Type B pancreatic cell (in vitro differentiated cells): Measurements from ENCODE around the gene LRRC31. TPM values are rescaled to one million over a fixed set of nuclear protein-coding genes. Genes with fewer than 3 reads are reported as not detected.

Experiments
- DNase-seq: peaks from one replicate; pipeline ENCODE4 v3.0.0; 2021; ENCODE audit warnings: mixed read lengths; ENCODE audit not compliant: unreplicated experiment; ENCODE audit errors: extremely low spot score
- H3K27ac Mint-ChIP-seq: 2 replicates; pipeline ENCODE4 v1.8.0; 2021; ENCODE audit warnings: mild to moderate bottlenecking, mixed read lengths
- H3K27me3 Mint-ChIP-seq: 2 replicates; pipeline ENCODE4 v1.8.0; 2021; ENCODE audit warnings: mixed read lengths
- H3K36me3 Mint-ChIP-seq: 2 replicates; pipeline ENCODE4 v1.8.0; 2021; ENCODE audit warnings: mixed read lengths
- H3K4me1 Mint-ChIP-seq: one replicate; pipeline ENCODE4 v1.8.0; 2021; ENCODE audit warnings: mixed read lengths; ENCODE audit not compliant: unreplicated experiment
- H3K4me3 Mint-ChIP-seq: 2 replicates; pipeline ENCODE4 v1.8.0; 2021; ENCODE audit warnings: mild to moderate bottlenecking, mixed read lengths
- H3K9me3 Mint-ChIP-seq: 2 replicates; pipeline ENCODE4 v1.8.0; 2021; ENCODE audit warnings: mixed read lengths
- CTCF ChIP-seq: fragments of 200-600 bp; sonication (generic); conservative IDR thresholded peaks from 2 replicates; pipeline ENCODE4 v1.5.0; 2021; ENCODE audit warnings: antibody characterized with exemption, mild to moderate bottlenecking
- total RNA-seq: library from RNA; stranded (reverse); gene quantifications from 2 replicates; pipeline ENCODE4 v1.2.1, GENCODE V29; 2021; ENCODE audit warnings: low replicate concordance

The LRRC31 gene
- total RNA-seq, 1 donor from 2014 or later = 1.4 TPM

- Mint-ChIP-seq H3K27me3 (peaks cover 4% of the 10 kb centered on the region), H3K36me3 (no peaks in the 10 kb centered on the region), H3K4me3 (no peak overlapping the region), H3K9me3 (peaks cover 5% of the 10 kb centered on the region), H3K4me1 (no peaks in the 10 kb centered on the region), H3K27ac (no peak overlapping the region)
- TF ChIP-seq CTCF = no peak
- no peak for DNase-seq
Measured at GRCh38 chr3:169907476-169907875, 37.7 kb upstream of the LRRC31 start.

GRCh38 chr3:169905404-169905803 lies 35.7 kb upstream of the LRRC31 start:
- DNase-seq = no peak
- Mint-ChIP-seq H3K4me3 (no peak overlapping the region), H3K36me3 (no peaks in the 10 kb centered on the region), H3K27ac (no peak overlapping the region), H3K27me3 (peaks cover 4% of the 10 kb centered on the region), H3K4me1 (no peaks in the 10 kb centered on the region), H3K9me3 (peaks cover 9% of the 10 kb centered on the region)
- TF ChIP-seq CTCF = no peak

GRCh38 chr3:169901453-169901852 lies 31.7 kb upstream of the LRRC31 start:
- peaks cover 10% of the 10 kb centered on the region for H3K9me3 Mint-ChIP-seq
- H3K4me1 Mint-ChIP-seq = no peaks in the 10 kb centered on the region
- TF ChIP-seq CTCF = no peak
- H3K36me3 Mint-ChIP-seq = no peaks in the 10 kb centered on the region
- no peak for DNase-seq
- H3K4me3 Mint-ChIP-seq = no peak overlapping the region
- H3K27ac Mint-ChIP-seq = no peak overlapping the region
- H3K27me3 Mint-ChIP-seq = no peaks in the 10 kb centered on the region

GRCh38 chr3:169897284-169897683 lies 27.5 kb upstream of the LRRC31 start:
- Mint-ChIP-seq H3K27ac (no peak overlapping the region), H3K4me1 (no peaks in the 10 kb centered on the region), H3K36me3 (no peaks in the 10 kb centered on the region), H3K4me3 (no peak overlapping the region), H3K27me3 (no peaks in the 10 kb centered on the region), H3K9me3 (peaks cover 5% of the 10 kb centered on the region)
- DNase-seq = no peak
- no peak for TF ChIP-seq CTCF

GRCh38 chr3:169895072-169895471 lies 25.3 kb upstream of the LRRC31 start:
- H3K4me1 Mint-ChIP-seq = no peaks in the 10 kb centered on the region
- H3K9me3 Mint-ChIP-seq = no peaks in the 10 kb centered on the region
- no peaks in the 10 kb centered on the region for H3K27me3 Mint-ChIP-seq
- no peak for TF ChIP-seq CTCF
- H3K4me3 Mint-ChIP-seq = no peak overlapping the region
- H3K27ac Mint-ChIP-seq = no peak overlapping the region
- no peaks in the 10 kb centered on the region for H3K36me3 Mint-ChIP-seq
- no peak for DNase-seq

GRCh38 chr3:169894110-169894509 lies 24.4 kb upstream of the LRRC31 start:
- Mint-ChIP-seq H3K27ac (peak overlapping the region; percentile 10), H3K36me3 (no peaks in the 10 kb centered on the region), H3K4me3 (no peak overlapping the region), H3K4me1 (no peaks in the 10 kb centered on the region), H3K27me3 (no peaks in the 10 kb centered on the region), H3K9me3 (no peaks in the 10 kb centered on the region)
- no peak for DNase-seq
- no peak for TF ChIP-seq CTCF
